Psoas muscle (tissue), 8 donors: Measurements from ENCODE around the gene GLTP. TPM values are rescaled to one million over a fixed set of nuclear protein-coding genes. Genes with fewer than 3 reads are reported as not detected.
"Not testable (repeated sequence)": the region's sequence is repeated elsewhere in the genome, so short reads cannot be mapped to it uniquely, and the experiment has no call there.

ENCODE experiments used
- ATAC-seq, 4 donors: fragments of 200-7000 bp; cut with Tn5 transposase; one replicate each; pipeline ENCODE4 v1.9.1; 2020; ENCODE audit warnings: moderate library complexity in 3 of 4, mild to moderate bottlenecking in 2 of 4
- DNase-seq, 2 donors: peaks; one replicate each; pipeline ENCODE4 v3.0.0-alpha.2; 2020
- H3K27ac ChIP-seq: fragments of 200-600 bp; one replicate; pipeline ENCODE4 v1.8.0; 2022
- H3K27me3 ChIP-seq, 3 donors: fragments of 200-600 bp in 1 of 3; one replicate each; pipeline versions ENCODE4 v1.6.1 to v1.8.0; 2013 to 2022; ENCODE audit warnings: low read length in 2 of 3, mild to moderate bottlenecking in 2 of 3, moderate library complexity in 1 of 3; ENCODE audit not compliant: insufficient read depth in 3 of 3
- H3K36me3 ChIP-seq, 2 donors: fragments of 200-600 bp in 1 of 2; one replicate each; pipeline versions ENCODE4 v1.6.1 to v1.8.0; 2013 to 2022; ENCODE audit warnings: low read depth in 1 of 2, mild to moderate bottlenecking in 1 of 2, moderate library complexity in 1 of 2; ENCODE audit not compliant: insufficient read depth in 1 of 2
- H3K4me1 ChIP-seq: fragments of 200-600 bp; one replicate; pipeline ENCODE4 v1.8.0; 2022
- H3K4me3 ChIP-seq: fragments of 200-600 bp; one replicate; pipeline ENCODE4 v1.8.0; 2022; ENCODE audit warnings: mild to moderate bottlenecking
- H3K9me3 ChIP-seq: fragments of 200-600 bp; one replicate; pipeline ENCODE4 v1.8.0; 2022
- WGBS, 3 donors: extraction: QIAGEN DNeasy Blood & Tissue Kit; methylation state at CpG; one replicate each; pipeline versions ENCODE4 v1.1.6 to v1.1.7; 2013; 5-methylcytosine and 5-hydroxymethylcytosine counted together
- intact Hi-C, 2 donors: fragments of 100-400 bp; cut with DNase I; formaldehyde crosslinking; loops; one replicate each; pipeline versions ENCODE4 v1.11.0 to v1.14.2; 2022
- polyA plus RNA-seq, 3 donors: library from polyadenylated mRNA; stranded (reverse); fragments of 200-250 nt; gene quantifications; one replicate each; pipeline ENCODE4 v1.2.3, GENCODE V29; 2013
- total RNA-seq, 4 donors: library from RNA; stranded (reverse); fragmentation: NEBNext Ultra II Directional in 2 of 4; extraction: Animal tissue kit (Norgen Biotek cat#: 25700) in 2 of 4; gene quantifications; one replicate each; pipeline versions ENCODE4 v1.2.1 to v1.2.4, GENCODE V29; 2021 to 2023
- TF ChIP-seq, protein P1 (sequence below): fragments of 200-600 bp; IDR thresholded peaks from one replicate; pipeline ENCODE4 v1.8.0; 2022; ENCODE audit warnings: antibody characterized with exemption
- donor health status: healthy with polysubstance abuse.
- donor health status: DM: no; HTN: no; CAD: no; lungs with moderate emphysema.
- donor health status: Bipolar disorder and iron deficiency.
- donor health status: healthy.
- donor health status: DM: yes; HTN: yes; CAD: no.
- donor health status: DM: no; HTN: no; CAD: no.
- donor health status: DM: no; HTN: no; CAD: no.
- donor health status: DM: yes; HTN: yes; CAD: no.

Gene GLTP
- total and polyA plus RNA-seq, 7 donors, result 12.1 to 23.3 (median 16.9) TPM

DNA sequence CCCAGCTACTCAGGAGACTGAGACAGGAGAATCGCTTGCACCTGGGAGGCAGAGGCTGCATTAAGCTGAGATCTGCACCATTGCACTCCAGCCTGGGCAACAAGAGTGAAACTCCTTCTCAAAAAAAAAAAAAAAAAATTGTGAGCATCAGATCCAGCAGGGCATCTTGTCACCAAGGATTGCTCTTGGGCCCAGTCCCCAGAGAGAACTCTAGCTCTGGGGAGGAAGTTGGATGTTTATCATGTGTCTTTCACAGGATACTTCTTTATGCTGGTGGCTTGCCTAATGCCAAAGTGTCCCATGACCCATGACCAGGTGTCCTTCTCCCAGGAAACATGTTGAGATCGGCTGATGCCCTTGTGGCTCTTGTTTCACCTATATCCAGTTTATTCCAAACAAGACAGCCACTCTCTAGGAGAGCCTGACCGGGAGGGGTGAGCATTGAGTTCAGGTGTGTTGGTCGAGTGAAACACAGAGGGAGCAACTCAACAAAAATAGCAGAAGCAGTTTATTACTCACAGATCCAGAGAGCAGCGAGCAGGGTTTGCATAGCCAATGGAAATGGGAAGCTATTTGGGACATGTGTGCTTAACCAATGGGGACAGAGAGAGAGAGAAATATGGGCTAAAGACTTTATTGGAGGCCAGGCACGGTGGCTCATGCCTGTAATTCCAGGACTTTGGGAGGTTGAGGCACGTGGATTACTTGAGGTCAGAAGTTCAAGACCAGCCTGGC lies 13.1 kb upstream of the GLTP start:
- intact Hi-C loops, result no loop called here
- ATAC-seq, result no peak
- Histone ChIP-seq H3K27me3 (no peaks in the 10 kb centered on the region), H3K9me3 (no peaks in the 10 kb centered on the region), H3K4me1 (no peaks in the 10 kb centered on the region), H3K4me3 (no peak overlapping the region), H3K27ac (no peak overlapping the region), H3K36me3 (no peaks in the 10 kb centered on the region)
- 75 to 87% (median 77%) methylated on average over 7 of the region's 7 CpGs for WGBS, 3 donors
- TF ChIP-seq, protein P1, sequence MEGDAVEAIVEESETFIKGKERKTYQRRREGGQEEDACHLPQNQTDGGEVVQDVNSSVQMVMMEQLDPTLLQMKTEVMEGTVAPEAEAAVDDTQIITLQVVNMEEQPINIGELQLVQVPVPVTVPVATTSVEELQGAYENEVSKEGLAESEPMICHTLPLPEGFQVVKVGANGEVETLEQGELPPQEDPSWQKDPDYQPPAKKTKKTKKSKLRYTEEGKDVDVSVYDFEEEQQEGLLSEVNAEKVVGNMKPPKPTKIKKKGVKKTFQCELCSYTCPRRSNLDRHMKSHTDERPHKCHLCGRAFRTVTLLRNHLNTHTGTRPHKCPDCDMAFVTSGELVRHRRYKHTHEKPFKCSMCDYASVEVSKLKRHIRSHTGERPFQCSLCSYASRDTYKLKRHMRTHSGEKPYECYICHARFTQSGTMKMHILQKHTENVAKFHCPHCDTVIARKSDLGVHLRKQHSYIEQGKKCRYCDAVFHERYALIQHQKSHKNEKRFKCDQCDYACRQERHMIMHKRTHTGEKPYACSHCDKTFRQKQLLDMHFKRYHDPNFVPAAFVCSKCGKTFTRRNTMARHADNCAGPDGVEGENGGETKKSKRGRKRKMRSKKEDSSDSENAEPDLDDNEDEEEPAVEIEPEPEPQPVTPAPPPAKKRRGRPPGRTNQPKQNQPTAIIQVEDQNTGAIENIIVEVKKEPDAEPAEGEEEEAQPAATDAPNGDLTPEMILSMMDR, result no peak
- no peak for DNase-seq

DNA sequence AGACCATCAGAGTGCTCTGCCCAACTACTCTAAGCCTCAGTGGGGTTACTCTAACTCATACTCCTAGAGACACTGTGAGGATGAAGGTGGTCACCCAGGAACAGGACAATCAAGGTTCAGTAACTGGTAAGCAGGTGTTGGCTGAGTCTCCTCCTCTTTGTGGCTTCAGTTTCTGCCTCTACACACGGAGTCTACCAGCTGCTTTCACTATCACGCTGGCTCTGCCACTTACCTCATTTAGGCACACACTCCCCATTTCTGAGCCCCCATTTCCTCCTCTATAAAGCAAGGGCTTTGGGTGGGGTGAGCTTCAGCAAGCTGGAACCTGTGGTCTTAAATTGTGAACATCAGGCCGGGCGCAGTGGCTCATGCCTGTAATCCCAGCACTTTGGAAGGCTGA lies 12.4 kb upstream of the GLTP start:
- no peak overlapping the region for H3K4me3 ChIP-seq
- H3K9me3 ChIP-seq, result no peaks in the 10 kb centered on the region
- H3K4me1 ChIP-seq, result no peaks in the 10 kb centered on the region
- H3K36me3 ChIP-seq, result no peaks in the 10 kb centered on the region
- WGBS, 3 donors, result 63 to 72% (median 65%) methylated on average over 4 of the region's 4 CpGs
- H3K27ac ChIP-seq, result no peak overlapping the region
- intact Hi-C loops, result no loop called here
- H3K27me3 ChIP-seq, result no peaks in the 10 kb centered on the region
- TF ChIP-seq, protein P1, result no peak
- DNase-seq, result no peak
- ATAC-seq, result no peak

DNA sequence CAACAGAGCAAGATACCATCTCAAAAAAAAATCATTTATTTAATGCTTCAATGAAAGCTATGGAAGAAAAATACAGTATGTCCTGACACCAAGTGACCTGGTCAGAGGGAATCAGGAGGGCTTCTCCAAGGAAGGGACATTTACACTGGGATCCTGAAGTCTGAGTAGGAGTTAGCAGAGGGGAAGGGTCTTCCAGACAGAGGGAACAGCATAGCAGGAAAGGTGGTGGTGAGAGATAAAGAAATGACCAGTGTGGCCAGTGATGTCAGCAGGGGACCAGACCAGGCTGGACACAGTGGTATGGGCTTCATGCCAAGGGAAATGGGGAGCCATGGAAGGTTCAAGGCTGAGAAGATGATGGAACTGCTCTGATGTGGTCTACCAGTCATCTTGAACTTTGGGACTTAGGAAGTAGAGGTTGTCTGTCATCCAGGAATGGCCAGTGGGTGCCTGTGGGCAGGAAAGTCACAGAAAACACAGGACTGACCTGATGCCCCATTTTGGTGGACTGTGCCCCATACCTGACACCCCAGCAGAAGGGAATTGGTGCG lies 11.9 kb upstream of the GLTP start:
- no peak for ATAC-seq
- Histone ChIP-seq H3K4me1 (no peaks in the 10 kb centered on the region), H3K36me3 (no peaks in the 10 kb centered on the region), H3K9me3 (no peaks in the 10 kb centered on the region), H3K4me3 (no peak overlapping the region), H3K27me3 (no peaks in the 10 kb centered on the region), H3K27ac (no peak overlapping the region)
- WGBS, 3 donors, result 94 to 100% (median 98%) methylated on average over 1 of the region's 1 CpG
- TF ChIP-seq, protein P1, result no peak
- intact Hi-C loops, result no loop called here
- no peak for DNase-seq

GRCh38 chr12:109891731-109892130 lies 11.4 kb upstream of the GLTP start:
- DNase-seq, H3K4me1 ChIP-seq, H3K27me3 ChIP-seq, H3K27ac ChIP-seq, ATAC-seq, H3K9me3 ChIP-seq, H3K4me3 ChIP-seq, H3K36me3 ChIP-seq, intact Hi-C loops: not testable (repeated sequence)
- WGBS, 3 donors, result 84 to 92% (median 90%) methylated on average over 7 of the region's 7 CpGs

DNA sequence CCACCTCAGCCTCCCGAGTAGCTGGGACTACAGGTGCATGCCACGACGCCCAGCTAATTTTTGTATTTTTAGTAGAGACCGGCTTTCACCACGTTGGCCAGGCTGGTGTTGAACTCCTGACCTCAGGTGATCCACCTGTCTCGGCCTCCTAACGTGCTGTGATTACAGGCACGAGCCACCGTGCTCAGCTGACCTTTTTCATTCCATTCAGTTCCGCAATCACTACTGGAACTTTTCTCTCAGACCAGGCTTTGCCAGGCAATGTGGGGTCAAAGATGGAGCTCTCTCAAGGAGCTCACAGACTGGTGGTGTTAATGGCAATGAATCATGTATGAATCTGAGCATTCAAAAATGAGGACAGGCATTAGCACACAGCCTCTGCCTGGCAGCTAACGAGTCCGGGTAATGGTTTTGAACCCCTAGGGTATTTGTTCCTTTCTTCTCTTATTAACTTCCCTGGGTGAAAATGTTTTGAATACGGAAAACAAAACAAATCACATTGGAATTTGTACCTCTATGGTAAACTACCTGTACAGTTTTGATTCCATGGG lies 10.4 kb upstream of the GLTP start:
- ATAC-seq (no peak), DNase-seq (no peak)
- no peaks in the 10 kb centered on the region for H3K27me3 ChIP-seq
- WGBS, 3 donors, result 71 to 79% (median 74%) methylated on average over 13 of the region's 13 CpGs
- H3K27ac ChIP-seq, result no peak overlapping the region
- H3K9me3 ChIP-seq, result no peaks in the 10 kb centered on the region
- no peaks in the 10 kb centered on the region for H3K4me1 ChIP-seq
- TF ChIP-seq, protein P1, result no peak
- no peaks in the 10 kb centered on the region for H3K36me3 ChIP-seq
- intact Hi-C loops, result no loop called here
- H3K4me3 ChIP-seq, result no peak overlapping the region
